Measurements from ENCODE around the gene NAXE.

- TF ChIP-seq POLR2AphosphoS5 (IDR thresholded peaks at IDR 0.05; ENCODE audit: low read depth, low read length) (no peak), POLR2A (IDR thresholded peaks at IDR 0.05; ENCODE audit: low read depth, low read length) (no peak), TAF1 (IDR thresholded peaks at IDR 0.05; ENCODE audit: low read depth, low read length) (no peak), POU2F2 (IDR thresholded peaks at IDR 0.05; ENCODE audit: low read depth, low read length) (no peak)
These were observed 31.7 kb upstream of the NAXE start for GRCh38 chr1:156559797-156560385.

Measured in GM12891 (cell line).